PC-9 (cell line): Measurements from ENCODE around the gene MT1B.

Experiments
- EZH2 ChIP-seq: fragments of 200-600 bp; sonication (generic); IDR thresholded peaks from 2 replicates; pipeline ENCODE4 v1.8.0; 2017; ENCODE audit warnings: antibody characterized with exemption, low read depth
- TF ChIP-seq, protein P1 (sequence below): fragments of 200-600 bp; sonication (generic); conservative IDR thresholded peaks from 2 replicates; pipeline ENCODE4 v1.6.1; 2017; ENCODE audit warnings: mixed run types, antibody characterized with exemption, mild to moderate bottlenecking, moderate library complexity

DNA sequence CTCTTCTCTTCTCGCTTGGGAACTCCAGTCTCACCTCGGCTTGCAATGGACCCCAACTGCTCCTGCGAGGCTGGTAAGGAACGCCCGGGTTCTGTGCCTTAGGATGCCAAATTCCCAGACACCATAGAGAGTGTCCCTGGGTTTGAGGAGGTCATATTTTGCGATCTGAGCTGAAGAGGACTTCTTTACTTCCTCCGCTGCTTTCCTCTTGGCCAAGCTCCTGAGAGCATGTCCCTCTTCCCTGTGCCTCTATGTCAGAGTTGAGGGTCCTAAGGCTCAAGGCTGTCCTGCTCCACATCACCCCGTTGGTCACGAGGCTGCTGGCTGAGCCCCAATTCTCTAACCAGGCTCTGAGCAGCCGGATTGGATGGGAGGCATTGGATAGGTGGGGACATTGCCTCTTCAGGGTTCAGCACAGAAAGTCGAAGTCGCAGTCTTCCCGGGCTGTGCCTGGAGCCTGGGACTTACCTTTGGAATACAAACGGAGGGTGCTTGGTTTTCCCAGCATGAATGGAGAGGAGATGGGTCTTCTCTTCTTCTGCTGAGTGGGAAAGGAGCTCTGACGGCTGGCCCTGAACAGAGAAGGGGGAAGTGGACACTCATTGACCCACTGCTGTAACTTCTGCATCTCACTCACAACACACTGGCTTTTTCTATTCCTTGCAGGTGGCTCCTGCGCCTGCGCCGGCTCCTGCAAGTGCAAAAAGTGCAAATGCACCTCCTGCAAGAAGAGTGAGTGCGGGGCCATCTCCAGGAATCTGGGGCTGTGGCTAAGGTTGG is 18.3 kb downstream of the MT1B start:
- TF ChIP-seq, protein P1, sequence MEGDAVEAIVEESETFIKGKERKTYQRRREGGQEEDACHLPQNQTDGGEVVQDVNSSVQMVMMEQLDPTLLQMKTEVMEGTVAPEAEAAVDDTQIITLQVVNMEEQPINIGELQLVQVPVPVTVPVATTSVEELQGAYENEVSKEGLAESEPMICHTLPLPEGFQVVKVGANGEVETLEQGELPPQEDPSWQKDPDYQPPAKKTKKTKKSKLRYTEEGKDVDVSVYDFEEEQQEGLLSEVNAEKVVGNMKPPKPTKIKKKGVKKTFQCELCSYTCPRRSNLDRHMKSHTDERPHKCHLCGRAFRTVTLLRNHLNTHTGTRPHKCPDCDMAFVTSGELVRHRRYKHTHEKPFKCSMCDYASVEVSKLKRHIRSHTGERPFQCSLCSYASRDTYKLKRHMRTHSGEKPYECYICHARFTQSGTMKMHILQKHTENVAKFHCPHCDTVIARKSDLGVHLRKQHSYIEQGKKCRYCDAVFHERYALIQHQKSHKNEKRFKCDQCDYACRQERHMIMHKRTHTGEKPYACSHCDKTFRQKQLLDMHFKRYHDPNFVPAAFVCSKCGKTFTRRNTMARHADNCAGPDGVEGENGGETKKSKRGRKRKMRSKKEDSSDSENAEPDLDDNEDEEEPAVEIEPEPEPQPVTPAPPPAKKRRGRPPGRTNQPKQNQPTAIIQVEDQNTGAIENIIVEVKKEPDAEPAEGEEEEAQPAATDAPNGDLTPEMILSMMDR = no peak
- TF ChIP-seq EZH2 = no peak
